HG03196 (cell line): ENCODE data around the gene KIF17.
"Not testable (repeated sequence)": the region's sequence is repeated elsewhere in the genome, so short reads cannot be mapped to it uniquely, and the experiment has no call there.

ENCODE experiments used
- ATAC-seq: cut with Tn5 transposase; IDR thresholded peaks from one replicate; pipeline ENCODE4 v1.9.1; 2021; ENCODE audit not compliant: unreplicated experiment

Gene KIF17

GRCh38 chr1:20691872-20692271, 25.9 kb downstream of the KIF17 start:
- ATAC-seq: no peak

DNA sequence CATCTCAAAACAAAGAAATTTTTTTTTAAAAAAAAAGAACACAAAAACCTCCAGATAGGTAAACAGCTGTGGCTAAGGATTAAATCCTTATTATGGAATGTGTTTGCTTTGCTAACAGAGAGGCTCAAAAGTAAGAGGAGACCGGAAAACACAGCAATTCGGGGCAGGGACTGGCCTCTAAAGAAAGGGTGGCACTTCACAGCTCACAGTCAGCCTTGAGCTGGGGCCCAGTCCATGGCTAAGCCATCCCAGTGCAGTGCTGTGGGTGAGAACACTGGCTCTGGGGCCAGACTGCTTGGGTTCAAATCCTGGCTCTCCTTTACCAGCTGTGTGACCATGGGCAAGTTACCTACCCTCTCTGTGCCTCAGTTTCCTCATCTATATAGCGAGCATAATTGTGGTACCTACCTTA, 28.2 kb downstream of the KIF17 start:
- no peak for ATAC-seq

DNA sequence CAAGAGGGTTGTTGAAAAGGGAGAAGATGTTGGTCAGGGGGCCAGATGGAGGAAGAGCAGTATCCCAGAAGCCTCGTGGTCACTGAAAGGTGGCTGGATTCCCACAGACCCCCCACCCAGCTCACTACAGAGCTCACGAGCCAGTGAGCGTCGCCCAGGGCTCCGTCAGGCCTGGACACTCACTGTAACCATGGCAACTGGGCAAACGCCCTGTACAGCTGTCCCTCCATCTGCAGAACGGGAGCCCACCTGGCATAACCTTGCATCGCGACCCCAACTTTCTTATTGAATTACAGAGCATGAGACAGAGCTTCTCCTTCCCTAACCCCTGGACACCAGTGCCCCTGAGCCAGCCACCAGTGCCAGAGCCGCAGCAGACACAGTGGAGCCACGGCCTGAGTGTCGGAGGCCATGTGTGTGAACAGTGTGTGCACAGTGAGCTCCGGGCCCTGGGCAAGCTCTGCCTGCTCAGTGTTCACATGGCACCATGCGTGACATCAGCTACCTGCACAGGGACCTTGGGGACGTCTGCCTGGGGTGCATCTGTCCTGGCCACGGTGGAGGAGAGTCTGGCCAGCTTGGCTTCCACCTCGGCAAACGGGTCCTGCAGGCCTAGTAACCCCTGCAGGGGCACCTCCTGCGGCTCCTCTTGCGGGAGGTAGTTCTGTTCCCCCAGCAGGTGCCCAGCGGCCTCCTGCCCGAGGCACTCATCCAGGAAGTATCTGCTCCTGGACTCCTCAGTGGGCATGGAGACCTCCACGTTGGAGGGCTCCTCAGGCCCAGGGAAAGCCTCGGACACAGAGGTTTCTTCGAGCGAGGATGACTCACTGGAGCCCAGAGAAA, 30.7 kb downstream of the KIF17 start:
- no peak for ATAC-seq

GRCh38 chr1:20685741-20686140, 32.1 kb downstream of the KIF17 start:
- no peak for ATAC-seq

- ATAC-seq: no peak
Observed at GRCh38 chr1:20685099-20685662, 32.6 kb downstream of the KIF17 start.

DNA sequence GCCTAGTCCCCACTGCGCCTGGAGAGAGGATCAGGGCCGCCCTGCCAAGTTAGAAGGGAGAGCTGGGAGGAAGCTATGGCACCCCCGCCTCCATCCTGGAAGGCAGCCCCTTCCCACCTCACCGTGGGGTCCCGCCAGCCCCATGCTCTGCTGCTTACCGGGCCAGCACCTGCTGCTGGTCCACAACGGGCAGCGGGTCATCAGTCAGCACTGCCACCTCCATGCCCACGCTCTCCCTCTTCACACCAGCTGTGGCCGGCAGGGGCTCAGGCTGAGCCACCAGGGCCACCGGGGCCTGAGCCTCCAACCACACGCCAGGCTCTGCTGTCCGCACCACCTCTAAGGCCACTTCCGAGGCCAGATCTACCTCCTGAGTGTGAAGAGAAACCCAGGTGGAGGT, 33.2 kb downstream of the KIF17 start:
- ATAC-seq: no peak

DNA sequence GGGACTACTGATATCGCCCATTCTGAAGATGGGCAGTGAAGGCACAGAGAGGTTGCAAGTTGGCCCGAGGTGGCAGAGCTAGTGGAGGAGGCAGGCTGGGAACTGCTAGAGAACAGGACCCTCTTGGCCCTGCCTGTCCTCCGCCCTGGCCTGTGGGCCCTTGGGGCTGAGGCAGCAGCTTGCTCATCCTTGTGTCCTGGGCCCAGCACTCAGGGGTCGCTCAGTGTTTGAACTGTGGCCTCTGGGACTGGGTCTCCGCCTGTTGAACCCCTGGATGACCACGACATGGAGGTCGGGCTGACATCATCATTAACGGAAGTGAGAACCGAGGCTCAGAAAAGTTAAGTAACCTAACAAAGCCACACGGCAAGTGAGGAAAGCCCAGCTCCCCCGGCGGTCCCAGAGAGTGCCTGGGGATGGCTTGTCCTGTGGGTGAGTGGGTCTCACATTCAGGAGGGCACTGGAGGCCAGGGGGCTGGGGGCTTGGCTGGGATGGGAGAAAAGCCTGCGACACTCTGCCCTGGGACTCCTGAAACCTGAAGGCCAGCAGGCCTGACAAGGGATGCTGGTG, 33.7 kb downstream of the KIF17 start:
- ATAC-seq: no peak

DNA sequence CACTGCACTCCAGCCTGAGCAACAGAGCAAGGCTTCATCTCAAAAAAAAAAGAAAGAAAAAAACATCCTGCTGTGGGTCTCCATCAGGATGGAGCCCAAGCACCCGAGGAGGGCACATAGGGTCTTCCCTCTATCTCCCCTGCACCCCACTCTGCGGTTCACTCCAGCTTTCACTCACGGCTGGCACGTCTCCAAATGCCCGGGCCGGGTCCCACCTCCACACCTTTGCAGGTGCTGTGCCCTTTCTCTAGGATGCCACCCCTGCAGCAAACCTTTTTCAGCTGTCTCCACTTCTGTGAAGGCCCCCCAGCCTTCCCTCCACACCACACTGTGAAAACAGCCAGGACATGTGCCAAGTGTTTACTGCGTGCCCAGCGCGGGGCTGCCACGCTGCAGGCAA, 34.2 kb downstream of the KIF17 start:
- no peak for ATAC-seq

- no peak for ATAC-seq
Observed at GRCh38 chr1:20682571-20683236, 35.1 kb downstream of the KIF17 start.

- no peak for ATAC-seq
Observed at GRCh38 chr1:20681999-20682398, 35.8 kb downstream of the KIF17 start.

DNA sequence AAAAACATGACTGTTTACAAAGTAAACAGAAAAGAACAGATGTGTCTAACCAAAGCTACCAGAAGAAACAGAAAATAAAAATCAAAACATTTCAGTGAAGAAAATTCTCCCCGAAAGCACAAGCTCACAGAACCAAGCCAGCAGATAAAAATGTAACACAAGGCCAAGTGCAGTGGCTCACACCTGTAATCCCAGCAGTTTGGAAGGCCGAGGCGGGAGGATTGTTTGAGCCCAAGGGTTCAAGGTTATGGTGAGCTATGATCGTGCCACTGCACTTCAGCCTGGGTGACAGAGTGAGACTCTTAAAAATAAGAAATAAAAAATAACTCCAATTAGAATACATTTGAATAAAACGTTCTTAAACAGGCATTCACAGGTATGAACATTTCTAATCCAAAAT, 37.5 kb downstream of the KIF17 start:
- no peak for ATAC-seq

DNA sequence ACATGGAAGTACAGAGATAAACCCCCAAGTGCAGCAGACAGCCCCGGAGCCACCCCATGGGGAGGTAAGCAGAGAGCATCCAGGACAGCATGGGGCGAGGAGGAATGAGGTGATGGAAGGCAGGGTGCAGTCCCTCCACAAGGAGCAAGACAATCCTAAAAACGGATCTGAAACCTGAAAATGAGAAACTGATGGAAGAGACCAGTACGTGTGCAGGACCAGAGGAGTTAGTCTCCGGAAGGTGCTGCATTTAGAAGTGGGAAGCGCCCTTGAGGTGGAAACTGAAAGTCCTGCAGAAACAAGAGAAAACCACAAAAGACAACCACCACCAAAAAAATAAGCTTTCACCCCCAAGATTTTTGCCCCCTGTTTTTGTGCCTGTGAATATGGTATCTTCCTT, 39.2 kb downstream of the KIF17 start:
- ATAC-seq: no peak

DNA sequence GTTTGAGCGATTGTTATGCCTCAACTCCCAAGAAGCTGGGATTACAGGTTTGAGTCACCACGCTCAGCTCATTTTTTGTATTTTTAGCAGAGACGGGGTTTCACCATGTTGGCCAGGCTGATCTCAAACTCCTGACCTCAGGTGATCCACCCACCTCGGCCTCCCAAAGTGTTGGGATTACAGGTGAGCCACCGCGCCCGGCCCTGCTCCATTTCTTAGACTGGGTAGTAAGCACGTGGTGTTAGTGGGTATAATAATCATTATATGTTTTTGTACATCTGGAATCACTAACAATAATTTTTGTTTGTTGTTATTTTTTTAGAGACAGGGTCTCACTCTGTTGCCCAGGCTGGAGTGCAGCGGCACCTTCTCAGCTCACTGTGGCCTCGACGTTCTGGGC, 44.2 kb downstream of the KIF17 start:
- not testable (repeated sequence) for ATAC-seq

DNA sequence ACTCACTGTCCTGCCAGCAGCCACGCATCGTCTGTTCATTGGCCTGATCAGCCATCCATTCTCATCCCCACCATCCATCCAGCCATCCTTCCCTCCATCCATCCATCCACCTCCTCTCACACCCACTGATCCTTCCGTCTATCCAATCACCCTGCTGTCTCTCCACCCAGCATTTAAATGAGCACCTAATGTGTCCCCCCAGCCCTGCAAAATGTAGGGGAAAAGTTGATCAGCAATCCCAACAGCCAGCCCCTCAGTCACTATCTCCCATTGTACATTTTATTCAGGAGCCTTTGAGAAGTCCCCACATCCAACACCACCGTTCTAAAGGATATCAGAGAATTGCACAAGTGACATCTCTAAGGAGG, 45.6 kb downstream of the KIF17 start:
- no peak for ATAC-seq

GRCh38 chr1:20670936-20671335, 46.9 kb downstream of the KIF17 start:
- no peak for ATAC-seq

DNA sequence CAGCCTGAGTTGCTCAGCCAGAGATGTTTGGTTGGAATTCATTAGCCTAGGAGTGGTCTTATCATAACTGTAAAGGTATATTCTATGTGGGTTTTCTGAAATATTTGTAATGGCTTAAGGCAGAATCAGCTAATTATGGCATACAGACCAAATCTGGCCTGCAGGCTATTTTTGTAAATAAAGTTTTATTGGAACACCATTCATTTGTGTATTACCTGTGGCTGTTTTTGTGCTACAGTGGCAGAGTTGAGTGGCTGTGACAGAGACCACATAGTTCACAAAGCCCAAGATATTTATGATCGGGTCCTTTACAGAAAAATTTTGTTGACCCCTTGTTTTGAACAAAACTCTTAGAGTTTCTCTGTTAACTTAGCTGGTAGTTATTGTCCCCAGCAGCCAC, 49.2 kb downstream of the KIF17 start:
- no peak for ATAC-seq

GRCh38 chr1:20666804-20667203, 51.0 kb downstream of the KIF17 start:
- no peak for ATAC-seq

- no peak for ATAC-seq
Observed at GRCh38 chr1:20666146-20666545, 51.7 kb downstream of the KIF17 start.

DNA sequence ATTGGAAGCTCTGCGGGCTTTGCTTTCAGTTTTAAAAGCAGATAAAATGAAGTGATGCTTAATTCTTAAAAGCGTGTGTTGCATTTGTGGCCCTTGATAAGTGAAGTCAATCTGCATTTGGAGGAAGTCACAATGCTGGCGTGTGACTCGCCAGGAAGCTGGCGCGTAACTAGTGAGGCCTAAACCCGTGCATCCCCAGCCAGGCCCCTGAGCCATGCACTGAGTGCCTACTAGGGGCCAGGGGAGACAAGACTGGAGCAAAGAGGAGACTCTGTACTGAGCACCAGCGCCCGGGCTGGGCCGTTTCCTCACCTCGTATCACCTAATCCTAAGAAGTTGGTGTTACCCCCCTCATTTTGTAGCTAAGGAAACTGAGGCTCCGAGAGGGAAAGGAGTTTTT, 52.1 kb downstream of the KIF17 start:
- no peak for ATAC-seq

- no peak for ATAC-seq
Observed at GRCh38 chr1:20663969-20664715, 53.7 kb downstream of the KIF17 start.

DNA sequence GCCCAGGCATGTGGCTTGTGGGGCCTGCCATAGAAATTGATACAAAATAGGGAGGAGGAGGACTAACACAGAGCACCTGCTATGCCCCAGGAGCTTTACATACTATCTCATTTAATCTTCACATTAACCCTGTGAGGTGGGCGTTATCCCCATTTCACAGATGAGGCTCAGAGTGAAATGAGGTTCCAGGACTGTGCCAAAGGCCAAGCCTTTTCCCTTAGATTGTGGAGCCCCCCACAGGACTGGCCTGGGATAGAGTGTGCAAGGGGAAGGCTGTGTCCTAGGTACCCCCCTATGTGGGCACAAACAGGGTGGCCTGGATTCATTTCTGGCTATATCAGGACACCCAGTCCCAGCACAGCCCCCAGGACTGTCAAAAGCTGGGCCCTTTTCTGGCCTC, 54.4 kb downstream of the KIF17 start:
- ATAC-seq: no peak
